CD1c-positive myeloid dendritic cell (primary cell): ENCODE data around the gene HES3.

Experiments used
- DNase-seq: peaks from one replicate; pipeline ENCODE4 v3.0.0-alpha.2; 2016; ENCODE audit errors: extremely low spot score

Gene HES3

GRCh38 chr1:6279613-6280383, 35.8 kb downstream of the HES3 start:
- no peak for DNase-seq

GRCh38 chr1:6280761-6281451, 36.9 kb downstream of the HES3 start:
- DNase-seq: no peak

- peak; percentile 28 for DNase-seq
Observed at GRCh38 chr1:6281511-6282402, 37.8 kb downstream of the HES3 start.

GRCh38 chr1:6282577-6283270, 38.7 kb downstream of the HES3 start:
- no peak for DNase-seq

GRCh38 chr1:6285336-6285735, 41.4 kb downstream of the HES3 start:
- DNase-seq: no peak

GRCh38 chr1:6286266-6286665, 42.3 kb downstream of the HES3 start:
- DNase-seq: no peak

- DNase-seq: no peak
Observed at GRCh38 chr1:6287029-6287428, 43.0 kb downstream of the HES3 start.

GRCh38 chr1:6287431-6287886, 43.5 kb downstream of the HES3 start:
- no peak for DNase-seq

- no peak for DNase-seq
Observed at GRCh38 chr1:6288026-6288425, 44.0 kb downstream of the HES3 start.

- no peak for DNase-seq
Observed at GRCh38 chr1:6288665-6289064, 44.7 kb downstream of the HES3 start.

- no peak for DNase-seq
Observed at GRCh38 chr1:6292102-6292501, 48.1 kb downstream of the HES3 start.

GRCh38 chr1:6294080-6294889, 50.3 kb downstream of the HES3 start:
- no peak for DNase-seq

GRCh38 chr1:6294890-6295556, 51.0 kb downstream of the HES3 start:
- no peak for DNase-seq
